ENCODE measurements around the gene GNG12. TPM values are rescaled to one million over a fixed set of nuclear protein-coding genes. Genes with fewer than 3 reads are reported as not detected.

GNG12 gene
- total and polyA plus RNA-seq, 9 of the 15 experiments (the other 6 are each of a cell fraction or from before 2014, with no cell fraction given), result 2.6 to 6.0 (median 4.1) TPM

DNA sequence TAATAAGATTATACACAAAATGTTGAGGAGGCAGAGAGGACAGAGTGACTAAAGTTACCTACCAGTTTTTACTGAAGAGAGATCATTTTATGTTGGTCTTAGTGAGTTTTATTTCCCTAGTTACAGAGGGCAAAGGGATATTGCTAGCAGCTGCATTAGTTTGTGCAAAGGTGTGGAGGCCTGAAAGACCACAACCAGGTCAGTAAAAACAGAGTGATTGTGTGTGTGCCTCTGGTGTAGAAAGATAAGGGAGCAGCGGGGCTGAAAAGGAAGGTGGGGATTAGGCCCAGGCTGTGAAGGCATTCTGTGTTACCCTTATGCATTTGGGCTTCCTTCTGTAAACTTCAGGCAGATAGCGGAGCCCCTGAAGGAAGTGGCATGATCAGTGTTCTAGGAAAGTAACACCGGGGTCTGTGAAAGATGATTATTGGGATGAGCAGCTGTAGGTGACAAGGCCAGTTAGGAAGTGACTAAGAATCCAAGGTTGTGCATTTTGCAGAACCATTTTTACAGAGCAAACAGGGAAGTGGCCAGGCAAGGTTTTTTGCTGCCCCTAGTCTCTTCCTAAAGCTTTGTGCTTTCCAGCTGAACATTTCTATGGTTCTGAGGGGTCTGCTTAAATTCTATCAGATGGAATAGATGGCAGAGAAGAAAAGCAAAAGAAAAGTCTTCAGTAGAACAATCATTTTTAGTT lies 144.6 kb downstream of the GNG12 start:
- in situ Hi-C loops (cut with MboI) (no loop called here), intact Hi-C loops (cut with micrococcal nuclease) (loop anchor here (1.0 to 10.0 kb wide), 7 partner anchors 23 to 756 kb away; partner anchors contain the start of gene SERBP1)
- Histone ChIP-seq H3K4me1 (replicated peaks in 1 of 2; ENCODE audit: control insufficient read depth in 2 of 2, insufficient read depth in 2 of 2, low read length in 2 of 2) (peaks cover 18 to 39% of the 10 kb centered on the region in 2 experiments; a peak in 4 of 5 replicates), H3K36me3 (ENCODE audit: control insufficient read depth, insufficient read depth, low read length) (peaks cover 63% of the 10 kb centered on the region), H3K27me3 (ENCODE audit: control insufficient read depth in 2 of 2, insufficient read depth in 2 of 2, low read length in 2 of 2) (no peaks in the 10 kb centered on the region), H3K27ac (ENCODE audit: extremely low read depth, low read depth, low read length) (peak overlapping the region; percentile 95), H3K79me2 (ENCODE audit: control insufficient read depth, insufficient read depth, low read length) (peaks cover 69% of the 10 kb centered on the region), H3K4me3 (peak overlapping the region; percentile 93), H4K20me1 (replicated peaks; ENCODE audit: control insufficient read depth, insufficient read depth, low read length) (0 out of 2 replicates have a peak, but pooled peaks cover 3% of the 10 kb centered on the region), H3K9me3 (replicated peaks; ENCODE audit: control insufficient read depth, insufficient read depth, low read depth, low read length) (no peaks in the 10 kb centered on the region), H3K9me1 (ENCODE audit: control insufficient read depth, insufficient read depth, low read length) (no peaks in the 10 kb centered on the region), H2AFZ (ENCODE audit: low read depth, low read length) (no peak overlapping the region), H3K4me2 (ENCODE audit: insufficient read depth, low read length) (peak overlapping the region; percentile 75), H3K9ac (ENCODE audit: insufficient read depth in 1 of 2, low read depth in 2 of 2, low read length in 2 of 2) (peak overlapping the region; percentile 63 to 92; a peak in 3 of 4 replicates)
- peak; percentile 99 for FAIRE-seq
- peak; percentile 39 for ATAC-seq
- peak; percentile 60 to 94 (median 74) for DNase-seq (ENCODE audit: extremely low read depth in 1 of 4, low spot score in 3 of 4)
- WGBS (ENCODE audit: insufficient coverage, low coverage, missing lambda C conversion rate), result 0% methylated on average over 3 of the region's 3 CpGs
- no TSS peak for BruUV-seq (replicated peaks)
- CTCF ChIA-PET (ENCODE audit: low intra/inter-chr PET ratio), result interaction anchor here (0.6 kb wide), 1 partner anchor 116 kb away, joined by 3 read pairs; no protein-coding TSS in a partner anchor
- POLR2A ChIA-PET, result interaction anchor here (0.6 to 6.3 kb wide), 29 partner anchors 10 to 567 kb away, joined by 3 to 52 read pairs (median 4); no protein-coding TSS in a partner anchor
- TF ChIP-seq MIER1 (IDR thresholded peaks at IDR 0.05; ENCODE audit: low read depth) (no peak), KDM1A (IDR thresholded peaks at IDR 0.05) (peak; percentile 79 to 84), PRMT5 (CRISPR knock-in tag; IDR thresholded peaks at IDR 0.05) (no peak), ZNF584 (CRISPR knock-in tag; IDR thresholded peaks at IDR 0.05; ENCODE audit: low read depth) (no peak), ZNF717 (CRISPR knock-in tag; IDR thresholded peaks at IDR 0.05) (no peak), ILK (tag; IDR thresholded peaks at IDR 0.05; ENCODE audit: borderline replicate concordance, low read depth) (no peak), BHLHE40 (IDR thresholded peaks at IDR 0.05; ENCODE audit: low read length) (peak; percentile 56), POLR3A (IDR thresholded peaks at IDR 0.05; ENCODE audit: borderline replicate concordance, extremely low read depth, insufficient read depth, insufficient read length) (no peak), SIX5 (IDR thresholded peaks at IDR 0.05; ENCODE audit: borderline replicate concordance in 1 of 2, insufficient read depth in 1 of 2, low read depth in 1 of 2, low read length in 2 of 2) (no peak), NCOA1 (IDR thresholded peaks at IDR 0.05; ENCODE audit: low read depth) (peak; percentile 89), CBX8 (IDR thresholded peaks at IDR 0.05; ENCODE audit: borderline replicate concordance, extremely low read depth, low read depth, low read length, poor library complexity, severe bottlenecking) (no peak), ATF1 (CRISPR knock-in tag; IDR thresholded peaks at IDR 0.05) (no peak), ATF1 (tag; IDR thresholded peaks at IDR 0.05) (peak; percentile 26; the same call in 1 of the 2 replicates), ZNF175 (CRISPR knock-in tag; IDR thresholded peaks at IDR 0.05; ENCODE audit: low read depth) (no peak; the same call in 1 of the 2 replicates)
- TF ChIP-seq, protein P1, sequence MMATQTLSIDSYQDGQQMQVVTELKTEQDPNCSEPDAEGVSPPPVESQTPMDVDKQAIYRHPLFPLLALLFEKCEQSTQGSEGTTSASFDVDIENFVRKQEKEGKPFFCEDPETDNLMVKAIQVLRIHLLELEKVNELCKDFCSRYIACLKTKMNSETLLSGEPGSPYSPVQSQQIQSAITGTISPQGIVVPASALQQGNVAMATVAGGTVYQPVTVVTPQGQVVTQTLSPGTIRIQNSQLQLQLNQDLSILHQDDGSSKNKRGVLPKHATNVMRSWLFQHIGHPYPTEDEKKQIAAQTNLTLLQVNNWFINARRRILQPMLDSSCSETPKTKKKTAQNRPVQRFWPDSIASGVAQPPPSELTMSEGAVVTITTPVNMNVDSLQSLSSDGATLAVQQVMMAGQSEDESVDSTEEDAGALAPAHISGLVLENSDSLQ (IDR thresholded peaks at IDR 0.05), result 0 out of 2 replicates have a peak, but pooled peaks have one; percentile 7
- TF ChIP-seq, protein P2, sequence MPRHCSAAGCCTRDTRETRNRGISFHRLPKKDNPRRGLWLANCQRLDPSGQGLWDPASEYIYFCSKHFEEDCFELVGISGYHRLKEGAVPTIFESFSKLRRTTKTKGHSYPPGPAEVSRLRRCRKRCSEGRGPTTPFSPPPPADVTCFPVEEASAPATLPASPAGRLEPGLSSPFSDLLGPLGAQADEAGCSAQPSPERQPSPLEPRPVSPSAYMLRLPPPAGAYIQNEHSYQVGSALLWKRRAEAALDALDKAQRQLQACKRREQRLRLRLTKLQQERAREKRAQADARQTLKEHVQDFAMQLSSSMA (CRISPR knock-in tag; IDR thresholded peaks at IDR 0.05), result no peak

Data from K562 (cell line).